ENCODE results near the gene CTSW.

DNA sequence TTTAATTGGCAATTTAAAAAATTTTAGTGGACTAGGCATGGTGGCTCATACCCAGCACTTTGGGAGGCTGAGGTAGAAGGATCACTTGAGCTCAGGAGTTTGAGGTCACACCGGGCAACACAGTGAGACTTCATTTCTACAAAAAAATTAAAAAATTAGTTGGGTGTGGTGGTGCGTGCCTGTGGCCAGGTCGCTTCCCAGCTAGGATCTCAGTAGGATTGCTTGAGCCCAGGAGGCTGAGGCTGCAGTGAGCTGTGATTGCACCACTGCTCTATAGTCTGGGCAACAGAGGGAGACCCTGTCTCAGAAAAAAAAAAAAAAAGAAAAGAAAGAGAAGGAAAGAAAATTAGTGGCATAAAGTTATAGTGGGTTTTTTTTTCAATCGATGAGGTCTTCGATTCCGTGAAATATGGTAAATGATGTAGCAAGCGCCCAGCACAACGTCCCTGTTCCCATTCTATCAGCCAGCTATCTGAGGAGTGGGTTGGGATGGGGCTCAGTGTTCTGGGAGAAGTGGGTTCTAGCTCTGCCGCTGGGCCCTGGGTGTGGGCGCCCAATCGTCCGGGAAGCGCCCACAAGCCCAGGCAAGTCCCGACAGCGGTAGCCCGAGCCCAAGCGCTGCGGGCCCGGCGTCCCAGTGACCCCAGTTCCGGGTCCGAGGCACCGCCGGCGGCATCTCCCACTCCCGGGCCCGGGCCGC is 19.2 kb downstream of the CTSW start:
- TF ChIP-seq ISL1 (CRISPR knock-in tag; IDR thresholded peaks at IDR 0.05) (no peak), RARB (CRISPR knock-in tag; IDR thresholded peaks at IDR 0.05) (no peak), CSDC2 (CRISPR knock-in tag; IDR thresholded peaks at IDR 0.05) (no peak), ZFP3 (CRISPR knock-in tag; IDR thresholded peaks at IDR 0.05) (no peak), GLIS3 (CRISPR knock-in tag; IDR thresholded peaks at IDR 0.05) (no peak), OSR1 (CRISPR knock-in tag; IDR thresholded peaks at IDR 0.05) (no peak), ESRRG (CRISPR knock-in tag; IDR thresholded peaks at IDR 0.05) (no peak), PATZ1 (CRISPR knock-in tag; IDR thresholded peaks at IDR 0.05; ENCODE audit: borderline replicate concordance) (no peak), ARNTL (CRISPR knock-in tag; IDR thresholded peaks at IDR 0.05; ENCODE audit: borderline replicate concordance, low read depth) (no peak), TCF4 (CRISPR knock-in tag; IDR thresholded peaks at IDR 0.05; ENCODE audit: borderline replicate concordance) (no peak), ZNF565 (CRISPR knock-in tag; conservative IDR thresholded peaks at IDR 0.05; ENCODE audit: low read depth) (no peak), ZFP30 (CRISPR knock-in tag; IDR thresholded peaks at IDR 0.05) (no peak)
- TF ChIP-seq, protein P1, sequence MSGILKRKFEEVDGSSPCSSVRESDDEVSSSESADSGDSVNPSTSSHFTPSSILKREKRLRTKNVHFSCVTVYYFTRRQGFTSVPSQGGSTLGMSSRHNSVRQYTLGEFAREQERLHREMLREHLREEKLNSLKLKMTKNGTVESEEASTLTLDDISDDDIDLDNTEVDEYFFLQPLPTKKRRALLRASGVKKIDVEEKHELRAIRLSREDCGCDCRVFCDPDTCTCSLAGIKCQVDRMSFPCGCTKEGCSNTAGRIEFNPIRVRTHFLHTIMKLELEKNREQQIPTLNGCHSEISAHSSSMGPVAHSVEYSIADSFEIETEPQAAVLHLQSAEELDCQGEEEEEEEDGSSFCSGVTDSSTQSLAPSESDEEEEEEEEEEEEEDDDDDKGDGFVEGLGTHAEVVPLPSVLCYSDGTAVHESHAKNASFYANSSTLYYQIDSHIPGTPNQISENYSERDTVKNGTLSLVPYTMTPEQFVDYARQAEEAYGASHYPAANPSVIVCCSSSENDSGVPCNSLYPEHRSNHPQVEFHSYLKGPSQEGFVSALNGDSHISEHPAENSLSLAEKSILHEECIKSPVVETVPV (CRISPR knock-in tag; IDR thresholded peaks at IDR 0.05), result no peak

All from SK-N-SH treated with all-trans-retinoic acid at 6 μM for 48 hours (cell line).